HG03196 (cell line): ENCODE results near the gene C13orf42.

Experiments used
- ATAC-seq: cut with Tn5 transposase; IDR thresholded peaks from one replicate; pipeline ENCODE4 v1.9.1; 2021; ENCODE audit not compliant: unreplicated experiment

Gene C13orf42

GRCh38 chr13:51111174-51111573, at the start of gene C13orf42:
C13orf42 (minus strand) TSS chr13:51111274; CDS start chr13:51111209, 65 bp downstream.
- ATAC-seq = no peak

GRCh38 chr13:51158880-51159518, 47.9 kb upstream of the C13orf42 start:
- no peak for ATAC-seq

- no peak for ATAC-seq
These were observed 47.3 kb upstream of the C13orf42 start for GRCh38 chr13:51158365-51158764.

- ATAC-seq = no peak
These were observed 45.6 kb upstream of the C13orf42 start for GRCh38 chr13:51156648-51157047.

- no peak for ATAC-seq
These were observed 44.9 kb upstream of the C13orf42 start for GRCh38 chr13:51155776-51156515.

- ATAC-seq = no peak
These were observed 44.1 kb upstream of the C13orf42 start for GRCh38 chr13:51155161-51155560.

- ATAC-seq = no peak
These were observed 43.0 kb upstream of the C13orf42 start for GRCh38 chr13:51154029-51154555.

- ATAC-seq = no peak
These were observed 42.5 kb upstream of the C13orf42 start for GRCh38 chr13:51153527-51153926.

GRCh38 chr13:51152701-51153100, 41.6 kb upstream of the C13orf42 start:
- no peak for ATAC-seq

- ATAC-seq = no peak
These were observed 40.4 kb upstream of the C13orf42 start for GRCh38 chr13:51151463-51151862.

GRCh38 chr13:51148952-51149573, 38.0 kb upstream of the C13orf42 start:
- no peak for ATAC-seq

- ATAC-seq = no peak
These were observed 37.3 kb upstream of the C13orf42 start for GRCh38 chr13:51148223-51148951.

GRCh38 chr13:51147732-51148131, 36.7 kb upstream of the C13orf42 start:
- no peak for ATAC-seq

GRCh38 chr13:51146667-51147066, 35.6 kb upstream of the C13orf42 start:
- ATAC-seq = no peak

GRCh38 chr13:51137250-51137649, 26.2 kb upstream of the C13orf42 start:
- no peak for ATAC-seq

- ATAC-seq = no peak
These were observed 25.4 kb upstream of the C13orf42 start for GRCh38 chr13:51136276-51136980.

- ATAC-seq = no peak
These were observed 23.8 kb upstream of the C13orf42 start for GRCh38 chr13:51134763-51135365.

- ATAC-seq = no peak
These were observed 19.3 kb upstream of the C13orf42 start for GRCh38 chr13:51130348-51130747.

- ATAC-seq = peak; percentile 61
These were observed 14.6 kb upstream of the C13orf42 start for GRCh38 chr13:51125495-51126226.
